ENCODE data around the gene MYH8. TPM values are rescaled to one million over a fixed set of nuclear protein-coding genes. Genes with fewer than 3 reads are reported as not detected.

Gene MYH8
- total RNA-seq, 1 donor from 2014 or later, result not detected

- H3K9ac ChIP-seq, result no peak overlapping the region
- Mint-ChIP-seq H3K4me3 (no peak overlapping the region), H3K9me3 (no peaks in the 10 kb centered on the region), H3K27ac (no peak overlapping the region), H3K27me3 (ENCODE audit: insufficient read depth, low read depth) (no peaks in the 10 kb centered on the region), H3K36me3 (no peaks in the 10 kb centered on the region), H3K4me1 (no peaks in the 10 kb centered on the region)
- no peaks in the 10 kb centered on the region for H3K27me3 ChIP-seq
- no peak overlapping the region for H2AFZ ChIP-seq (replicated peaks)
- TF ChIP-seq EZH2 (IDR thresholded peaks at IDR 0.05) (no peak), CTCF (IDR thresholded peaks at IDR 0.05) (peak; percentile 46), EZH2phosphoT487 (IDR thresholded peaks at IDR 0.05) (no peak)
- no peaks in the 10 kb centered on the region for H3K36me3 ChIP-seq
- H3F3A ChIP-seq (ENCODE audit: low read depth), result no peaks in the 10 kb centered on the region
- no peaks in the 10 kb centered on the region for H3K4me1 ChIP-seq
- H3K79me2 ChIP-seq (ENCODE audit: low read depth), result no peaks in the 10 kb centered on the region
- no peaks in the 10 kb centered on the region for H4K20me1 ChIP-seq (ENCODE audit: low read depth)
- no peak overlapping the region for H3K4me2 ChIP-seq
- H3K9me3 ChIP-seq (ENCODE audit: low read depth), result no peaks in the 10 kb centered on the region
- H3K4me3 ChIP-seq, result no peak overlapping the region
- peak; percentile 25 for DNase-seq (ENCODE audit: low spot score)
- no peak overlapping the region for H3K27ac ChIP-seq
Measured at GRCh38 chr17:10398352-10398751, 23.4 kb downstream of the MYH8 start.

- Histone ChIP-seq H3K36me3 (no peaks in the 10 kb centered on the region), H3K4me3 (no peak overlapping the region), H3F3A (ENCODE audit: low read depth) (no peaks in the 10 kb centered on the region), H2AFZ (replicated peaks) (peak overlapping the region; percentile 63), H3K4me1 (no peaks in the 10 kb centered on the region), H3K27ac (no peak overlapping the region), H3K27me3 (no peaks in the 10 kb centered on the region), H3K9ac (no peak overlapping the region), H4K20me1 (ENCODE audit: low read depth) (no peaks in the 10 kb centered on the region), H3K79me2 (ENCODE audit: low read depth) (no peaks in the 10 kb centered on the region), H3K4me2 (no peak overlapping the region), H3K9me3 (ENCODE audit: low read depth) (no peaks in the 10 kb centered on the region)
- no peaks in the 10 kb centered on the region for H3K4me1 Mint-ChIP-seq
- no peaks in the 10 kb centered on the region for H3K9me3 Mint-ChIP-seq
- no peak overlapping the region for H3K4me3 Mint-ChIP-seq
- H3K27me3 Mint-ChIP-seq (ENCODE audit: insufficient read depth, low read depth), result no peaks in the 10 kb centered on the region
- DNase-seq (ENCODE audit: low spot score), result no peak
- no peak overlapping the region for H3K27ac Mint-ChIP-seq
- no peaks in the 10 kb centered on the region for H3K36me3 Mint-ChIP-seq
- TF ChIP-seq EZH2phosphoT487 (IDR thresholded peaks at IDR 0.05) (no peak), CTCF (IDR thresholded peaks at IDR 0.05) (no peak), EZH2 (IDR thresholded peaks at IDR 0.05) (no peak)
Measured at GRCh38 chr17:10396524-10397163, 25.1 kb downstream of the MYH8 start.

GRCh38 chr17:10394201-10394887, 27.4 kb downstream of the MYH8 start:
- Histone ChIP-seq H3K27ac (no peak overlapping the region), H3K9ac (no peak overlapping the region), H3K9me3 (ENCODE audit: low read depth) (no peaks in the 10 kb centered on the region), H3K79me2 (ENCODE audit: low read depth) (no peaks in the 10 kb centered on the region), H3K4me2 (no peak overlapping the region), H3K36me3 (no peaks in the 10 kb centered on the region), H3K4me3 (no peak overlapping the region), H2AFZ (replicated peaks) (no peak overlapping the region), H3F3A (ENCODE audit: low read depth) (no peaks in the 10 kb centered on the region), H3K4me1 (no peaks in the 10 kb centered on the region), H3K27me3 (no peaks in the 10 kb centered on the region), H4K20me1 (ENCODE audit: low read depth) (no peaks in the 10 kb centered on the region)
- Mint-ChIP-seq H3K4me1 (no peaks in the 10 kb centered on the region), H3K36me3 (no peaks in the 10 kb centered on the region), H3K4me3 (no peak overlapping the region), H3K27ac (no peak overlapping the region), H3K9me3 (no peaks in the 10 kb centered on the region), H3K27me3 (ENCODE audit: insufficient read depth, low read depth) (no peaks in the 10 kb centered on the region)
- TF ChIP-seq EZH2 (IDR thresholded peaks at IDR 0.05) (no peak), EZH2phosphoT487 (IDR thresholded peaks at IDR 0.05) (no peak), CTCF (IDR thresholded peaks at IDR 0.05) (no peak)
- DNase-seq (ENCODE audit: low spot score), result no peak
